Endometrial microvascular endothelial cells (primary cell): ENCODE data around the gene DNLZ. TPM values are rescaled to one million over a fixed set of nuclear protein-coding genes. Genes with fewer than 3 reads are reported as not detected.
"Not testable (repeated sequence)": the region's sequence is repeated elsewhere in the genome, so short reads cannot be mapped to it uniquely, and the experiment has no call there.

ENCODE experiments used
- in situ Hi-C: cut with HindIII; loops from 2 replicates; pipeline ENCODE4 v1.10.0; 2017; ENCODE audit warnings: low sequenced_read_pairs, low pct_unique_long_range_greater_than_20kb; ENCODE audit errors: inconsistent ontology term
- total RNA-seq: library from RNA; depleted of rRNA; stranded (reverse); fragments of >200 nt; gene quantifications from one replicate; pipeline ENCODE4 v1.2.3, GENCODE V29; 2015; ENCODE audit errors: inconsistent ontology term

The DNLZ gene
- total RNA-seq, 1 donor from 2014 or later: 40.5 TPM

- in situ Hi-C loops: no loop called here
These were observed 36.7 kb downstream of the DNLZ start for GRCh38 chr9:136326761-136327303.

- in situ Hi-C loops: no loop called here
These were observed 37.3 kb downstream of the DNLZ start for GRCh38 chr9:136326061-136326760.

DNA sequence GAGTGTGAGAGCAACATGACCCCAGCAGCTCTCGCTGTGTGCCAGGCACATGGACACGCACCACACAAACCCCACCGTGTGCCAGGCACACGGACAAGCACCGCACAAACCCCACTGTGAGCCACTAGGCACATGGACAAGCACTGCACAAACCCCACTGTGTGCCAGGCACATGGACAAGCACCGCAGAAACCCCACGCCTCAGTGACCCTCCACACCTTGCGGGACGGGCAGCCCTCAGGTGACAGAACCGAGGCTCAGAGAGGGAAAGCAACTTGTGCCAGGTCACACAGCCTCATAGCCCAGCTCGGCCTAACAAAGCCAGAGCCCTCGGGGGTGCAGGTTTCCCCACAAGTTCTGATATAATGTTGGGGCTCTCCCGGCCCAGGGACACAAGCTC is 38.2 kb downstream of the DNLZ start:
- in situ Hi-C loops: no loop called here

DNA sequence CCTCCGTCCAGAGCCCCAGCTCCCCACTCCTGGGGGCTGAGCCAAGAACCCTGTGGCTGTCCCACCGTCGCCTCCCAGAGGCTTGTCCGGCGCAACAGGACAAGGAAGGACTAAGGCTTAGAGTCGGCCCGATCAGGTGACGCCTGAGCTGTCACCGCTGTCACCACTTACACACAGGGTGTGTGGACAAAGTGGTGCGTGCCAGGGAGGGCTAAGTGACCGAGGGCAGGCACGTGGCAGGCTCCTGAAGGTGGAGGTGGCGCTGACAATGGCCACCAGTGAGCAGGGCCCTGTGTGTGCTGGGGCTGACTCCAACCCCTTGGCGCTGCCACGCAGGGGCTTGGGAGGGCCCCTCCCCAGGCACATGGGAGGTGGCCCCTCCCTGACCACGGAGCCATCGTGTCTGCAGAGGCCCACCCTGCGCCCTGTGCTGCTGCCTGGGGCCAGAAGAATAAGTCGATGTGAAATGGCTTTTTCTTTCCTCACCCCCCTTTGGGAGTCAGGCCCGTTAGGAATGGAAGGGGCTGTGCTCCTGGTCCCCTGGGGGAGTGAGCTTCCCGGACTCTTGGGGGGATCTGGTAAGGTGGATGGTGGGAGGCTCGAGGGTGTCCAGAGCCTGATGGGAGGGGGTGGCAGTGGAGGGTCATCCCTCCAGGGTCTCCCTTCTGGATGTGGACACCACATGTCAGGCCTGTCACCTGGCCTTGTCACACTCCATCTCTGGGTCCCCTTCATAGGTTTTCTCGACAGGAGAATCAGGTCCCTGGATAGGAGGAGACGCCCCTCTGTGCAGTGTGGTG is 38.8 kb downstream of the DNLZ start:
- in situ Hi-C loops: no loop called here

- in situ Hi-C loops: no loop called here
These were observed 40.2 kb downstream of the DNLZ start for GRCh38 chr9:136323371-136323789.

GRCh38 chr9:136322756-136323330 is 40.7 kb downstream of the DNLZ start:
- in situ Hi-C loops: no loop called here

DNA sequence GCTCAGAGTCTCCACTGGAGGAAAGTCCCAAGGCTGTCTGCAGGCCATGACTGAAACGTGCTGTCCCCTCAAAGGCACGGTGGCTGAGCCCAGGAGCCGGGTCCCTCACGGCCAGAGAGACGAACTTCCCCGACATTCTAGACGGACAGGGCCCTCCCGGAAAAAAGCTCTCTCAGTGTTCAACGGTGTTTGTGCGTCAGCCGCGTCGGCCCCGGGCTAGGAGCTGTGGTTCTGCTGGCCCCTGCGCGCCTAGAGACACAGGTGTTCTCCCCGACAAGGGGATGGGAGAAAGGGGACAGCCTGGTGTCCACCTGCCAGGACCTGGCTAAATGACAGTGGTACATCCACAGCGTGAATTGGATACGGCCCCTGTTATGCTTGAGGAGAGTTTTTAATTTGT is 42.0 kb downstream of the DNLZ start:
- in situ Hi-C loops: no loop called here

GRCh38 chr9:136320972-136321371 is 42.6 kb downstream of the DNLZ start:
- in situ Hi-C loops: not testable (repeated sequence)

DNA sequence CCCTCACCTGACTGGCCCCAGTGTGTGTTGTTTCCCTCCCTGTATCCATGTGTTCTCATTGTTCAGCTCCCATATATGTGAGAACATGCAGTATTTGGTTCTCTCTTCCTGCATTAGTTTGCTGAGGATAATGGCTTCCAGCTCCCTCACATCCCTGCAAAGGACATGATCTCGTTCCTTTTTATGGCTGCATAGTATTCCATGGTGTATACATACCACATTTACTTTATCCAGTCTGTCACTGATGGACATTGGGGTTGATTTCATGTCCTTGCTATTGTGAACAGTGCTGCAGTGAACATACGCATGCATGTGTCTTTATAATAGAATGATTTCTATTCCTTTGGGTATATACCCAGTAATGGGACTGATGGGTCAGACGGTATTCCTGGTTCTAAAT is 43.6 kb downstream of the DNLZ start:
- in situ Hi-C loops: not testable (repeated sequence)

DNA sequence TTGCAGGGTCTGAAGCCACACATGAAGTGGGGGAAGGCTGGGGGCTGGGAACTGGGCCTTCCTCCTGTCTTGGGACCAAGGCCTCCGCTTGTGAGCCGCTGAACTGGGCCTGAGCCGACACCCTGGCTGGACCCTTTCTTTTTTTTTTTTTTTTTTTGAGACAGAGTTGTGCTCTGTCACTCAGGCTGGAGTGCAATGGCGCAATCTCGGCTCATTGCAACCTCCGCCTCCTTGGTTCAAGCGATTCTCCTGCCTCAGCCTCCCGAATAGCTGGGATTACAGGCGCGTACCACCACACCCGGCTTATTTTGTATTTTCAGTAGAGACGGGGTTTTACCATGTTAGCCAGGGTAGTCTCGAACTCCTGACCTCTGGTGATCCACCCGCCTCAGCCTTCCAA is 44.3 kb downstream of the DNLZ start:
- in situ Hi-C loops: not testable (repeated sequence)

DNA sequence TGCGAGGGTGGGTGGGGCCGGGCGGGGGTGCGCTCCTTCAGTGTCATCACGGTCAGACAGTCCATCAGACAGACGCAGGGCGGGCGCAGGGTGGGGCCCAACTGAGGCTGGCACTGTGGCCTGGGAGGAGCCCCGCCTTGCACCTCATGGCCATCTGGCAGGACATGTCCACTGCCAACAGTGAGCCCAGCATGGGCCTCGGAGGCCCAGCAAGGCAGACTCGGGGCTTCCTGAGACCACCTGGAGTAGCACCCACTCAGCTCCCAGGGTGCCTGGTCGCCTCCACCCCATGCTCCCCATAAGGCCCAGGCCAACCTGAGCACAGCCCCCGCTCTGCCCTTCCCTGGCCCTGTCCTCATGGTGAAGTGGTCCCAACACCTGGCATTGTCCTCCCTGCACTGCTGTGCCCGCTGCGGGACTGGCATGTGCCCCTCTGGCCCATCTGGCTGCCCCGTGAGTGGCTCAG is 44.7 kb downstream of the DNLZ start:
- in situ Hi-C loops: no loop called here

- in situ Hi-C loops: no loop called here
These were observed 45.3 kb downstream of the DNLZ start for GRCh38 chr9:136318111-136318775.

DNA sequence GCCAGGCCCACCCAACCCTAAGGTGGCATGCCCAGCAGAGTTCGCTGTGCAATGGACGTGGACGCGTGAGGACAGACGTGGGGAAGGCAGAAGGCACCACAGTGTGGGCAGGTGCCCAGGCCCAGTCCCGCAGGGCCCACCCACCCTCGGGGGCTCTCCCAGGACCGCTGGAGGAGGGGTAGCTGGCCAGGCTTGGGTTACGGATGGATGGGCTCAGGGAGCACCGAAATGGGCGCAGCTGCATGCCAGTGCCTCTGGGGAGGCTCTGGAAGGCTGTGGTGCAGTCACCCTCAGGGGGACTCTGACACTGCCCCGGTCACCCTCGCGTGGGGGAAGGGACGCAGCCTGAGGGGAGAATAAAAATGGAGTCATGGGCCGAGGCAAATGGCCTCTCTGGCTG is 45.8 kb downstream of the DNLZ start:
- in situ Hi-C loops: no loop called here

- in situ Hi-C loops: no loop called here
These were observed 46.5 kb downstream of the DNLZ start for GRCh38 chr9:136316896-136317676.

DNA sequence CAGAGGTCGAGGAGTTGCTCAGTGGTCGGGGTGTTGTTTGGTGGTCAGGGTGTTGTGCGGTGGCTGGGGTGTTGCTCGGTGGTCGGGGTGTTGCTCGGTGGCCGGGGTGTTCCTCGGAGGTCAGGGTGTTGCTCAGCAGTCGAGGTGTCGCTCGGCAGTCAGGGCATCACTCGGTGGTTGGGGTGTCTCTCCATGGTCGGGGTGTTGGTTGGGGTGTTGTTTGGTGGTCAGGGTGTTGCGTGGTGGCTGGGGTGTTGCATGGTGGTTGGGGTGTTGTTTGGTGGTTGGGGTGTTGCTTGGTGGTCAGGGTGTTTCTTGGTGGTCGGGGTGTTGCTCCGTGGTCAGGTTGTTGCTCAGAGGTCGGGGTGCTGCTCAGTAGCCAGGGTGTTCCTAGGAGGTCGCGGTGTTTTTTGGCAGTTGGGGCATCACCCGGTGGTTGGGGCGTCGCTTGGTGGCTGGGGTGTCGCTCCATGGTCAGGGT is 47.2 kb downstream of the DNLZ start:
- in situ Hi-C loops: no loop called here

DNA sequence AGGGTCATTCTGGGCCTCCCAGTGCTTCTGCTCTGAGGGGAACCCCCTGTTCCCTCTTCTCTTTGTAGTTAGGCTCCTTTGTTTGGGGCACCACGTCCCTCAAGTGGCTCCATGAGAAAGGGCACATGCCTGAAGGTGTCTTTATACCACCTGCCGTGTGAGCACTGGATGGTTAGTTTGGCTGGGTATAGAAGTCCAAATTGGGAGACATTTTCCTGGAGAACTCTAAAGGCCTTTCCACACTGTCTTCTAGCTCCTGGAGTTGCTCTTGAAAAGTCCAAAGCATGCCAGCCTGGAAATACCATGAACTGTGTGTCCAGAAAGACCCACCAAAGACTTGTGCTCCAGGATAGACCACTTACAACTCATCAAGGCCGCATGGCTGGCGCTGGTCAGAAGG is 48.6 kb downstream of the DNLZ start:
- in situ Hi-C loops: no loop called here

GRCh38 chr9:136314056-136314416 is 49.5 kb downstream of the DNLZ start:
- in situ Hi-C loops: no loop called here
